Measurements from ENCODE around the gene COX15.

Gene COX15

DNA sequence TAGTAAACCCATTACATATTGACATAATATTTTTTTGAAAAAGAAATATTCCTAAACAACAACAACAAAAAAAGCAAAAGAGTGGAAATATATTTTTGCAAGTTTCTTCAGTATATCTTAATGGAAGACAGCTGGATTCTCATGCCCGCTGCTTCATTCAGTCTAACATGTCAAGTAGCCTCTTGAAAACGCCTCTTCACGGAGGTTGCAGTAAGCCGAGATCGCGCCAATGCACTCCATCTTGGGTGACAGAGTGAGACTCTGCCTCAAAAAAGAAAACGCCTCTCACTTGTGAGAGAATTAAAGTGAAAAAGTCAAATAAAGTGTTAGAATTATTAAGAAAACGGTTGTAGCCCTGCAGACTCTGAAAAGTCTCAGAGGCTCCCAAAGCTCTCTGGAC is 1.4 kb upstream of the COX15 start:
- TF ChIP-seq CTCF (IDR thresholded peaks at IDR 0.05; ENCODE audit: insufficient read depth, low read length, missing control alignments): no peak
- no peak overlapping the region for H3K4me3 ChIP-seq (ENCODE audit: low read depth, low read length)
- CTCF ChIA-PET: interaction anchor here (0.8 to 2.5 kb wide), 5 partner anchors 10 to 276 kb away, joined by 3 to 24 read pairs (median 4); partner anchors contain the start of gene DNMBP
- DNase-seq (ENCODE audit: low read depth, low spot score): no peak
- POLR2A ChIA-PET: no interaction called here

- DNase-seq (ENCODE audit: low read depth, low spot score): no peak
- no peak for TF ChIP-seq CTCF (IDR thresholded peaks at IDR 0.05; ENCODE audit: insufficient read depth, low read length, missing control alignments)
- ChIA-PET POLR2A (interaction anchor here (0.6 to 1.4 kb wide), 4 partner anchors 14 to 103 kb away, joined by 3 to 5 read pairs (median 3); no protein-coding TSS in a partner anchor), CTCF (interaction anchor here (0.6 to 4.3 kb wide), 15 partner anchors 8 to 303 kb away, joined by 3 to 24 read pairs (median 4); partner anchors contain the start of gene ENTPD7)
- peak overlapping the region; percentile 74 for H3K4me3 ChIP-seq (ENCODE audit: low read depth, low read length)
These were observed 458 bp downstream of the COX15 start for GRCh38 chr10:99731306-99732032.

- no peak overlapping the region for H3K4me3 ChIP-seq (ENCODE audit: low read depth, low read length)
- DNase-seq (ENCODE audit: low read depth, low spot score): no peak
- ChIA-PET POLR2A (no interaction called here), CTCF (interaction anchor here (1.0 to 4.3 kb wide), 6 partner anchors 9 to 116 kb away, joined by 3 to 15 read pairs (median 4); no protein-coding TSS in a partner anchor)
- TF ChIP-seq CTCF (IDR thresholded peaks at IDR 0.05; ENCODE audit: insufficient read depth, low read length, missing control alignments): no peak
These were observed 1.9 kb downstream of the COX15 start for GRCh38 chr10:99730026-99730425.

- CTCF ChIA-PET: interaction anchor here (1.0 to 2.9 kb wide), 3 partner anchors 10 to 90 kb away, joined by 3 to 31 read pairs (median 6); partner anchors contain the start of genes COX15 and CUTC
- H3K4me3 ChIP-seq (ENCODE audit: low read depth, low read length): no peak overlapping the region
- POLR2A ChIA-PET: no interaction called here
- TF ChIP-seq CTCF (IDR thresholded peaks at IDR 0.05; ENCODE audit: insufficient read depth, low read length, missing control alignments): no peak
- DNase-seq (ENCODE audit: low read depth, low spot score): no peak
These were observed 11.5 kb downstream of the COX15 start for GRCh38 chr10:99720387-99720786.

GRCh38 chr10:99714446-99714845 is 17.5 kb downstream of the COX15 start:
- no peak for TF ChIP-seq CTCF (IDR thresholded peaks at IDR 0.05; ENCODE audit: insufficient read depth, low read length, missing control alignments)
- H3K4me3 ChIP-seq (ENCODE audit: low read depth, low read length): no peak overlapping the region
- POLR2A ChIA-PET: no interaction called here
- no peak for DNase-seq (ENCODE audit: low read depth, low spot score)
- CTCF ChIA-PET: interaction anchor here (0.9 to 8.8 kb wide), 7 partner anchors 16 to 154 kb away, joined by 3 to 204 read pairs (median 4); no protein-coding TSS in a partner anchor

GRCh38 chr10:99711129-99711719 is 20.7 kb downstream of the COX15 start:
- CTCF ChIA-PET: interaction anchor here (0.7 to 8.8 kb wide), 29 partner anchors 9 to 319 kb away, joined by 3 to 204 read pairs (median 5); partner anchors contain the start of genes COX15, CUTC, ENTPD7 and SLC25A28
- H3K4me3 ChIP-seq (ENCODE audit: low read depth, low read length): no peak overlapping the region
- DNase-seq (ENCODE audit: low read depth, low spot score): no peak
- TF ChIP-seq CTCF (IDR thresholded peaks at IDR 0.05; ENCODE audit: insufficient read depth, low read length, missing control alignments): peak; percentile 50
- POLR2A ChIA-PET: interaction anchor here (0.6 kb wide), 1 partner anchor 253 kb away, joined by 3 read pairs; no protein-coding TSS in a partner anchor

Measured in AG04449 (cell line).